Activated CD4-positive, alpha-beta memory T cell treated with anti-CD3 and anti-CD28 coated beads, Interleukin-2, amount 10 ng/mL, durations not matched to agents 7 days and 5 days (primary cell): ENCODE results near the gene DHFR. TPM values are rescaled to one million over a fixed set of nuclear protein-coding genes. Genes with fewer than 3 reads are reported as not detected.

ENCODE experiments used
- CTCF ChIA-PET: fragments of 350-600 bp; sonication (Branson Sonifier 250); formaldehyde crosslinking; loops from one replicate; lab custom pipeline; 2021; ENCODE audit warnings: antibody characterized with exemption, inconsistent platforms; lab: Charles Lee
- POLR2A ChIA-PET: fragments of 350-600 bp; sonication (Branson Sonifier 250); formaldehyde crosslinking; loops from one replicate; lab custom pipeline; 2021; ENCODE audit warnings: antibody characterized with exemption; lab: Charles Lee
- DNase-seq: peaks from one replicate; pipeline ENCODE4 v3.0.0-alpha.2; 2020
- H3K27ac Mint-ChIP-seq: one replicate; pipeline ENCODE4 v1.8.0; 2021; ENCODE audit warnings: mild to moderate bottlenecking, mixed read lengths
- H3K27me3 Mint-ChIP-seq: one replicate; pipeline ENCODE4 v1.8.0; 2021; ENCODE audit warnings: mixed read lengths
- H3K36me3 Mint-ChIP-seq: one replicate; pipeline ENCODE4 v1.8.0; 2021; ENCODE audit warnings: low read depth, mixed read lengths
- H3K4me1 Mint-ChIP-seq: one replicate; pipeline ENCODE4 v1.8.0; 2021; ENCODE audit warnings: mixed read lengths
- H3K4me3 Mint-ChIP-seq: one replicate; pipeline ENCODE4 v1.8.0; 2021; ENCODE audit warnings: mild to moderate bottlenecking, mixed read lengths
- H3K9me3 Mint-ChIP-seq: one replicate; pipeline ENCODE4 v1.8.0; 2021; ENCODE audit warnings: mixed read lengths
- total RNA-seq, 2 experiments: library from RNA; stranded (reverse); gene quantifications; one replicate each; pipeline ENCODE4 v1.2.3, GENCODE V29; 2021

Gene DHFR
- total RNA-seq, 2 experiments from 2014 or later: 62.6 to 67.2 TPM

DNA sequence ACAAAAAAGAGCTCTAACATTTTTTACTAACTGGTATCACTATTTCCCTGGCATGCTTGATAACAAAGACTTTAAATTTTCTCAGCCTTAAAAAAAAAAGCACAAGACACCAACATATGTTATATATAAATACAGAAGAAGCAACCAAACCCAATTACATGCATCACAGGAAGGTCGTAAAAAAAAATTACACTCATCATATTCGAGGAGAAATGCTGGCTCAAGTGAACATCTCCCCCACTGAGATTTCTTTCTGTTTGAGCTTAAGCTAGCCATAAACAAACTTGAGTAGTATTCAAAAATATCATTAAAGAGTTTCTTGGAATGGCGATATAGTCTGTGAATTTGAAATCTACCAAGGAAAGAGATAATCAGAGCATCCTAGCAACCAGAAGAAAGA lies 7.9 kb downstream of the DHFR start:
- Mint-ChIP-seq H3K4me3 (no peak overlapping the region), H3K36me3 (peaks cover 60% of the 10 kb centered on the region), H3K9me3 (no peaks in the 10 kb centered on the region), H3K4me1 (peaks cover 21% of the 10 kb centered on the region), H3K27me3 (no peaks in the 10 kb centered on the region), H3K27ac (no peak overlapping the region)
- CTCF ChIA-PET: no interaction called here
- no peak for DNase-seq
- POLR2A ChIA-PET: no interaction called here

DNA sequence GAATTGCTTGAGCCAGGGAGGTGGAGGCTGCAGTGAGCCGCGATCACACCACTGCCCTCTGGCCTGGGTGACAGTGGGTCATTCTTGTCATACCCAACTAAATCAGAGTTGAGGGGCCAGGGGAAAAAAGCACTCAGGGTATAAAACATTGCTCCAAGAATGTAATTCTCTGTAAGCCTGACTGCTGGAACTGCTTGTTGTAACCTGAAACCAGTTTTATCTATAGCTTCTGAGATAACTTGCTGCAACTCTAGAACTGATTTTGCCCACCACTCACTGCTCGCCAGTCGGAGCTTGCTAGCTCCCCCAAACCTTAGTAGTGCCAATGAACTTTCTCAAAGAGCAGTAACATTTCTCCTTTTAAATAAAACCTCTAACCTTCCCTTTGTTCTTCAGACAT lies 9.9 kb downstream of the DHFR start:
- Mint-ChIP-seq H3K9me3 (no peaks in the 10 kb centered on the region), H3K27me3 (no peaks in the 10 kb centered on the region), H3K4me1 (peaks cover 25% of the 10 kb centered on the region), H3K27ac (no peak overlapping the region), H3K4me3 (no peak overlapping the region), H3K36me3 (peaks cover 77% of the 10 kb centered on the region)
- DNase-seq: no peak
- POLR2A ChIA-PET: interaction anchor here (1.2 kb wide), 1 partner anchor 10 kb away, joined by 4 read pairs; the partner anchor contains the start of gene DHFR
- CTCF ChIA-PET: interaction anchor here (0.8 kb wide), 1 partner anchor 10 kb away, joined by 3 read pairs; the partner anchor contains the start of gene DHFR

DNA sequence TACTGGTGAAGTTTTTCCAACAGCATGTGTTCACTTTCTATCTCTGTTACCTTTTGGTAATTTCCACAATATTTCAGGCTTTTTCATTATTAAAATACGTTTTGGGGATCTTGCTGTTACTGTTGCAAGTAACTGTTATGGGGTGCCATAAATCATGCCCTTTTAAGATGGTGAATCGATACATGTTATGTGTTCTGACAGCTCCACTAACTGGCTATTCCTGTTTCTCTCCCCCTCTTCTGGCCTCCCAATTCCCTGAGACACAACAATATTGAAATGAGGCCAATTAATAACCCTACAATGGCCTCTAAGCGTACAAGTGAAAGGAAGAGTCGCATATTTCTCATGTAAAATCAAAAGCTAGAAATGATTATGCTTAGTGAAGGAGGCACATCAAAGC lies 13.4 kb downstream of the DHFR start:
- Mint-ChIP-seq H3K27me3 (no peaks in the 10 kb centered on the region), H3K9me3 (no peaks in the 10 kb centered on the region), H3K4me3 (no peak overlapping the region), H3K4me1 (peaks cover 22% of the 10 kb centered on the region), H3K36me3 (peaks cover 81% of the 10 kb centered on the region), H3K27ac (no peak overlapping the region)
- ChIA-PET POLR2A (interaction anchor here (1.8 kb wide), 1 partner anchor 13 kb away, joined by 11 read pairs; the partner anchor contains the start of genes DHFR and MSH3), CTCF (interaction anchor here (1.2 kb wide), 1 partner anchor 31 kb away, joined by 4 read pairs; no protein-coding TSS in a partner anchor)
- no peak for DNase-seq

DNA sequence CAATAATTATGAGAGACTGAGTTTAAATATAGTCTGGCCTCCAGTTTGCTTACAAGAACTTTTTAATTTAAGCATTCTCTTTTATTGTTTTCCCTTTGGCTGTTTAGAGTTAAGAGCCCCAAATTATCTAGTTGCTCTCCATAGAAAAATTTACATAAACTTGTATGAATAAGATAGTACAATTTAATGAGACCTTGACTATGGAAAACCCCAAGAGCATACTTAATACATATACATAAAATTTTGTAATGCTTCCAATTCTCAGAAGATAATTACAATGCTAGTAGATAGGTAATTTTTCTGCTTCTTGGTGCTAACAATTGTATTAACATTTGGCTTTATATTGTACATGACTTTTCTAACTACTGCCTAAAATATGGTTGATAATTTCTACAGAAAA lies 20.6 kb downstream of the DHFR start:
- Mint-ChIP-seq H3K4me3 (no peak overlapping the region), H3K36me3 (peaks cover 74% of the 10 kb centered on the region), H3K4me1 (peaks cover 7% of the 10 kb centered on the region), H3K27ac (no peak overlapping the region), H3K27me3 (no peaks in the 10 kb centered on the region), H3K9me3 (no peaks in the 10 kb centered on the region)
- CTCF ChIA-PET: no interaction called here
- POLR2A ChIA-PET: no interaction called here
- no peak for DNase-seq

DNA sequence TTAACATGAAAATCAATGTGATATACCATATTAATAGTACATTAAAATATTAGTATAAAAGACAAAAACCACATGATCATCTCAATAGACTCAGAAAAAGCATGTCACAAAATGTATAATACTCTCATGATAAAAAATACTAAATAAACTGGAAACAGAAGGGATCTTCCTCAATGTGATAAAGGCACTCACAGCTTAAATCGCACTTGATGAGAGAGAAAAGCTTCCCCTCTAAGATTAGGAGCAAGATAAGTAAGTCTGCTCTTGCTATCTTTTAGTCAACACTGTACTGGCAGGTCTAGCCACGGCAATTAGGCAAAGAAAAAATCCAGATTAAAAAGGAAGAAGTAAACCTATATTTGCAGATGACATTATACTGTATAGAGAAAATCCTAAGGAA lies 22.1 kb downstream of the DHFR start:
- H3K27ac Mint-ChIP-seq: no peak overlapping the region
- H3K36me3 Mint-ChIP-seq: peaks cover 63% of the 10 kb centered on the region
- CTCF ChIA-PET: no interaction called here
- POLR2A ChIA-PET: no interaction called here
- H3K4me3 Mint-ChIP-seq: no peak overlapping the region
- H3K9me3 Mint-ChIP-seq: no peaks in the 10 kb centered on the region
- DNase-seq: no peak
- H3K27me3 Mint-ChIP-seq: no peaks in the 10 kb centered on the region
- H3K4me1 Mint-ChIP-seq: no peaks in the 10 kb centered on the region

DNA sequence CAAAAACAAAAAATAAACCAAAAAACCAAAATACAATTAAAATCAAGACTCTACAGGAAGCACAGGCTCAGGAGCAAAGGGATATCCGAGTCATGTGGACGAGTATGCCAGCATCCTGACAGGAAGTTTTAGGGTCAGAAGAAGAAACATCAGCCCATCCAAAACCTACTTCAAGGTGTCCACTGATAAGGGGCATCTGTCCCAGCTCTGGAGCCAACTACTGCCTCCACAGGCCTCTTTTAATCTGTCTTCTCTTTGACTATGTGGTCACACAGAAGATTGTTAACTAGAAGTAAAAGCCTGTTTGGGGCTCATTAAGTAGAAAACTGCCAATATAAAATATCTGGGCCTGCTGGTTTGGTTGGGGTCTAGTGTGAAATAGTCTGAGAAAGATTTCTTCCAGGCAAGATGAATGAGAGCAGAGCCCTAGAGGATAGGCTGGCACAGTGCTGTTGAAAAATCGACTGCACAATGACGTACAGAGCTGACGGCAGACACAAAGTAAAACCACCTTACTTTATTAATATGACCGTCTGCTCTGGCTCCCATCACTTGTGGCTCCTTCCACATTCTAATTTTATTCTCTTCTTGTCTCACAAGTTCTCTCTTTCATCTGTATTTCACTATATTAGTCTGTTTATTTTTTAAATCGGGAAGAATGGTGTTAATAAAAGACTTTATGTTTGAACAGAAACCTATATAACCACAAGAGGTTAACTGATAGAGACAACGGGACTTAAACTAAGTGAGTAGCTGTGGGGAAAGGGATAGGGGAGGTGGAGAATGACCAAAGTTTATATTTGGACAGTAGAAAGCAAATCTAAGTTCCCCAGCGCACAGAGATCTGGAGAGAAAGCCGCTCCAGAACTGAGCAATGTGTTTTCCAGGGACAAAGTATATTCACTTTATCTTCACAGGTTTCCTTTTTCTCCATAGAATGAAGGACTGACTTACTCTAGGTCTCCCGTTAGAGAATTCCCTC lies 23.2 kb downstream of the DHFR start:
- DNase-seq: no peak
- Mint-ChIP-seq H3K9me3 (no peaks in the 10 kb centered on the region), H3K4me1 (no peaks in the 10 kb centered on the region), H3K36me3 (peaks cover 61% of the 10 kb centered on the region), H3K27ac (no peak overlapping the region), H3K27me3 (no peaks in the 10 kb centered on the region), H3K4me3 (no peak overlapping the region)
- POLR2A ChIA-PET: no interaction called here
- CTCF ChIA-PET: no interaction called here

DNA sequence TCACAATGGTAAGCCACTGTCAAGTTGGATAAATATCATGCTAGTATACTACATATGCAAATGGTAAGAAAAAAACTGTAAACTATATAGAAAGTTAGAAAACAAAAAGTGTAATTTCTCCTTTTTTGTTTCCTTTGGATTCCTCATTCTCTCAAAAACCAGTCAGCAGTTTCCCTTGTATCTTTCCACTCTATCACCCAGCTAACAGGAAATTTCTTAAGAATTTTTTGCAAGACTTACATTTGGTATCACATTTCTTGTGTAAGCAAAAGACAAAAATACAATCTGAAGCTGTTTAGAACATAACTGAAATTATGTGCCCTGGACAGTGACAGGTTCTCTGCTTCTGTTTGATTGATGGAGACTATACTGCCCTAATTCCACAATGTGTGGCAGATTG lies 25.5 kb downstream of the DHFR start:
- Mint-ChIP-seq H3K36me3 (peaks cover 51% of the 10 kb centered on the region), H3K27ac (no peak overlapping the region), H3K4me3 (no peak overlapping the region), H3K27me3 (no peaks in the 10 kb centered on the region), H3K4me1 (no peaks in the 10 kb centered on the region), H3K9me3 (no peaks in the 10 kb centered on the region)
- ChIA-PET CTCF (no interaction called here), POLR2A (interaction anchor here (0.8 kb wide), 1 partner anchor 26 kb away, joined by 3 read pairs; the partner anchor contains the start of gene DHFR)
- no peak for DNase-seq

DNA sequence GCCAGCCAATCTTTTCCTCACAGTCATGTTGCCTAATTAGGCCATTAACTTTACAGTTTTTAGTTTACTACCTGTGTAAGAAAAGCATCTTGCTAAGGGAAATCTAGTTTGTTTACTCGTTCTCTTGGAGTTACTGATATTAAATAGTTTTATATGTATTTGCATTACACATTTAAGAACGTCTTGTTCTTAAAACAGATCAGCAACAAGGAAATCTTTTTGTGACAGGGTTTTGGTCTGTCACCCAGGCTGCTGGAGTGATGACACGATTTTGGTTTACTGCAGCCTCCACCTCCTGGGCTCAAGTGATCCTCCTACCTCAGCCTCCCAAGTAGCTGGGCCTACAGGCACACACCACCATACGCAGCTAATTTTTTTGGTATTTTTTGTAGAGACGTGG lies 29.6 kb downstream of the DHFR start:
- H3K4me3 Mint-ChIP-seq: no peak overlapping the region
- H3K36me3 Mint-ChIP-seq: peaks cover 30% of the 10 kb centered on the region
- no peak for DNase-seq
- POLR2A ChIA-PET: no interaction called here
- no peaks in the 10 kb centered on the region for H3K9me3 Mint-ChIP-seq
- no peak overlapping the region for H3K27ac Mint-ChIP-seq
- H3K4me1 Mint-ChIP-seq: no peaks in the 10 kb centered on the region
- CTCF ChIA-PET: no interaction called here
- no peaks in the 10 kb centered on the region for H3K27me3 Mint-ChIP-seq

DNA sequence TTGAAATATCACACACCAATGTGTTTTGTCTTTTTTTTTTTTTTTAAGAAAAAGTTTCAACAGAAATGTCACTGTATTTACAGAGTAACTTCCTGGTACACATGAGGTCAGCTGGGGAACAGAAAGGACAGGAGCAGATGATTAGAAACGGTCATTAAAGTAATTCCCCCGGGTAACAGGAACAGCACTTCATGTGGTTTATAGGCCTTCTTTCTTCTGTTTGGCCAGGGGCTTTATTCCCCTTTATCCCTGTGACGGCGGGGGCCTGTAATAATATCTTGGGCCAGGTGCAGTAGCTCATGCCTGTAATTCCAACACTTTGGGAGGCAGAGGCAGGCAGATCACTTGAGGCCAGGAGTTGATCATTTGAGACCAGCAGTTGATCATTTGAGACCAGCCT lies 30.8 kb downstream of the DHFR start:
- H3K4me1 Mint-ChIP-seq: no peaks in the 10 kb centered on the region
- DNase-seq: no peak
- H3K36me3 Mint-ChIP-seq: peaks cover 26% of the 10 kb centered on the region
- POLR2A ChIA-PET: no interaction called here
- CTCF ChIA-PET: no interaction called here
- no peak overlapping the region for H3K4me3 Mint-ChIP-seq
- no peak overlapping the region for H3K27ac Mint-ChIP-seq
- H3K27me3 Mint-ChIP-seq: no peaks in the 10 kb centered on the region
- H3K9me3 Mint-ChIP-seq: no peaks in the 10 kb centered on the region

DNA sequence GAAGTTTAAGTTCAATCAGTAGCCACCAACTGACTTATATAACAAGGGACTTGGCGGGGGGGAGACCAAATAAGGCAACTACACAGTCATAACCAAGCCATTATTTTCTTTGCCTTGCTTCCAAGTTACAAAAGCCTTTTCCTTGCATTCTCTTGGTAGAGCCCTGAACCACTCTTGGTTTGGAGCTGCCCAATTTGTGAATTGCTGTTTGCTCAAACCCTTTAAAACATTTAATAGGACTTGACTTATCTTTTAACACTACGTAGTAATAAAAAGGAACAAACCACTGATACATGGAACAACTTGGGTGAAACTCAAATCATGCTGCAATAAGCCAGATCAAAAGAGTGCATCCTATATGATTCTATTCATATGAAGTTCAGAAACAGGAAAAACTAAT lies 32.0 kb downstream of the DHFR start:
- Mint-ChIP-seq H3K36me3 (peaks cover 30% of the 10 kb centered on the region), H3K27ac (no peak overlapping the region), H3K4me3 (no peak overlapping the region)

DNA sequence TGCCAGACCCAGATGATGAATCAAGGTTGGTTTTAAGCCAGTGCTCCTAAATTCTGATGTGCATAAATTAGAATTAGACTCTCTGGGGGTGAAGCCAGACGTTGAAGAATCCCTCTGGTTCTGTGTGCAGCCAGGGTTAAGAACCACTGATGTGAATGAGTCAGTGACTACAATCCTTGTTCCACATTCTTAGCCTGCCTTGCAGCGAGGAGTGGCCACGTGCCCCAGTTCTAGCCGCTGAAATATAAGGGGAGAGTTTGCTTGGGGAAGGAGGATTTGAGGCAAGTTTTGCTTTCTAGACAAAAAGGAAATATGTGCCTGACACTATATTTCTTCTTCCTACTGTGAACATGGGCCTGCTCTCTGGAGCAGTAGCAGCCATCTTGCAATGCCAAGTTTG lies 34.6 kb downstream of the DHFR start:
- DNase-seq: no peak
- peaks cover 5% of the 10 kb centered on the region for H3K4me1 Mint-ChIP-seq
- H3K27me3 Mint-ChIP-seq: no peaks in the 10 kb centered on the region
- H3K9me3 Mint-ChIP-seq: no peaks in the 10 kb centered on the region
- no peak overlapping the region for H3K4me3 Mint-ChIP-seq
- no peak overlapping the region for H3K27ac Mint-ChIP-seq
- ChIA-PET POLR2A (no interaction called here), CTCF (no interaction called here)
- peaks cover 21% of the 10 kb centered on the region for H3K36me3 Mint-ChIP-seq

More for the DNA sequence above, 32.0 kb downstream of the DHFR start:
- DNase-seq: no peak
- no peaks in the 10 kb centered on the region for H3K9me3 Mint-ChIP-seq
- ChIA-PET CTCF (no interaction called here), POLR2A (no interaction called here)
- H3K27me3 Mint-ChIP-seq: no peaks in the 10 kb centered on the region
- H3K4me1 Mint-ChIP-seq: no peaks in the 10 kb centered on the region

DNA sequence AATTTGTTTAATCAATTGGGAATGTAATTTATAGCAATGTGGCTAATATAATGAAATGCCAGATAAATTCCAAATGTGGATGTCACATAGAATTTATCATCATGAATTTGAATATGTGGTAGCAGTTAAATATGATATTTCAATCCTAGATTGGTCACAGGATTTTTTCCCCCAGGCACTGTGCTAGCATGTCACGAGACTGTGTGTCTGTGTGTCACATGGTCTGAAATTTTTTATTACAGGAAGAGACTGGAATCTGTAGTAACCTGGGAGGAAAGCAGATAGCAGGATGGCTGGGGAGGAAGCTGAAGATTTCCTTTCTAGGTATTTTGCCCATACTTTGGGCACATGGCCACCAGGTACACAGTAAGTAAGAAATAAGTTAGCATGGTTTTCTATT lies 35.7 kb downstream of the DHFR start:
- Mint-ChIP-seq H3K4me1 (peaks cover 5% of the 10 kb centered on the region), H3K4me3 (no peak overlapping the region), H3K27ac (no peak overlapping the region), H3K9me3 (no peaks in the 10 kb centered on the region), H3K27me3 (no peaks in the 10 kb centered on the region), H3K36me3 (peaks cover 21% of the 10 kb centered on the region)
- ChIA-PET CTCF (no interaction called here), POLR2A (no interaction called here)
- no peak for DNase-seq

DNA sequence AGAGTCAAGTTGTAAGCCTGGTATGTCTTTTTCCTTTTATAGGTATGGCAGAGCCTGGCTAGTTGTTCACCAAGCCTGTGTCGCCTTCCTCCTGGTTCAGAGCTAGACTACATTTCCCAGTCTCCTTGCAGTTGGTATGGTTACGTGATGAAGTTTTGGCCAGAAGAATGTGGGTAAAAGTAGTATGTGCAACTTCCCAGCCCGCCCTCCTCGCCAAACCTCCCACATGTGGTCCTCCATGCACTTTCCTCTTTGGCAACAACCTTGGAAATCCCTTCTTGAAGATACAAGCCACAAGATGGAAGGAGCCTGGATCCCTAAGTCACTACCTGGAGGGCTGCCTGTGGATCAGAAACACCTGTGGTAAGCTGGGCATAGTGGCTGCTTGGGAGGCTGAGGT lies 36.3 kb downstream of the DHFR start:
- Mint-ChIP-seq H3K9me3 (no peaks in the 10 kb centered on the region), H3K4me3 (no peak overlapping the region), H3K4me1 (peaks cover 5% of the 10 kb centered on the region), H3K27me3 (no peaks in the 10 kb centered on the region), H3K27ac (no peak overlapping the region), H3K36me3 (peaks cover 21% of the 10 kb centered on the region)
- ChIA-PET POLR2A (no interaction called here), CTCF (no interaction called here)
- no peak for DNase-seq
